ENCODE results near the gene TRIM25. TPM values are rescaled to one million over a fixed set of nuclear protein-coding genes. Genes with fewer than 3 reads are reported as not detected.

The TRIM25 gene
- total and polyA plus RNA-seq, 2 donors, result 14.9 to 18.2 TPM

GRCh38 chr17:56891751-56892150 lies 22.1 kb downstream of the TRIM25 start:
- DNase-seq (ENCODE audit: low read depth in 6 of 9, low spot score in 9 of 9), result no peak
- Histone ChIP-seq H3K9me3 (ENCODE audit: control insufficient read depth in 2 of 2, insufficient read depth in 1 of 2, low read length in 1 of 2) (peaks cover 8 to 13% of the 10 kb centered on the region in 2 donors), H3K4me3 (ENCODE audit: low read length in 2 of 2) (no peak overlapping the region), H3K27me3 (ENCODE audit: control insufficient read depth in 2 of 2, insufficient read depth in 1 of 2, low read length in 1 of 2) (no peaks in the 10 kb centered on the region), H3K27ac (ENCODE audit: low read depth in 1 of 2, low read length in 1 of 2) (no peak overlapping the region), H3K4me1 (ENCODE audit: control insufficient read depth in 2 of 2, insufficient read depth in 2 of 2, low read length in 2 of 2) (no peaks in the 10 kb centered on the region), H3K36me3 (ENCODE audit: control insufficient read depth in 2 of 2, insufficient read depth in 2 of 2, low read length in 1 of 2) (peaks cover 75 to 96% of the 10 kb centered on the region in 2 donors)
- 97% methylated on average over 16 of the region's 16 CpGs for WGBS

GRCh38 chr17:56890906-56891674 lies 22.8 kb downstream of the TRIM25 start:
- DNase-seq (ENCODE audit: low read depth in 6 of 9, low spot score in 9 of 9), result no peak
- H3K27me3 ChIP-seq (ENCODE audit: control insufficient read depth in 2 of 2, insufficient read depth in 1 of 2, low read length in 1 of 2), result no peaks in the 10 kb centered on the region
- no peak overlapping the region for H3K27ac ChIP-seq (ENCODE audit: low read depth in 1 of 2, low read length in 1 of 2)
- H3K36me3 ChIP-seq (ENCODE audit: control insufficient read depth in 2 of 2, insufficient read depth in 2 of 2, low read length in 1 of 2), result peaks cover 70 to 89% of the 10 kb centered on the region in 2 donors
- H3K4me1 ChIP-seq (ENCODE audit: control insufficient read depth in 2 of 2, insufficient read depth in 2 of 2, low read length in 2 of 2), result no peaks in the 10 kb centered on the region
- H3K9me3 ChIP-seq (ENCODE audit: control insufficient read depth in 2 of 2, insufficient read depth in 1 of 2, low read length in 1 of 2), result peaks cover 8 to 13% of the 10 kb centered on the region in 2 donors
- 96% methylated on average over 7 of the region's 7 CpGs for WGBS
- no peak overlapping the region for H3K4me3 ChIP-seq (ENCODE audit: low read length in 2 of 2)

GRCh38 chr17:56890390-56890789 lies 23.5 kb downstream of the TRIM25 start:
- no peaks in the 10 kb centered on the region for H3K27me3 ChIP-seq (ENCODE audit: control insufficient read depth in 2 of 2, insufficient read depth in 1 of 2, low read length in 1 of 2)
- H3K27ac ChIP-seq (ENCODE audit: low read depth in 1 of 2, low read length in 1 of 2), result no peak overlapping the region
- H3K36me3 ChIP-seq (ENCODE audit: control insufficient read depth in 2 of 2, insufficient read depth in 2 of 2, low read length in 1 of 2), result peaks cover 66 to 82% of the 10 kb centered on the region in 2 donors
- over 99% methylated on average over 6 of the region's 6 CpGs for WGBS
- H3K4me1 ChIP-seq (ENCODE audit: control insufficient read depth in 2 of 2, insufficient read depth in 2 of 2, low read length in 2 of 2), result no peaks in the 10 kb centered on the region
- peaks cover 8 to 13% of the 10 kb centered on the region in 2 donors for H3K9me3 ChIP-seq (ENCODE audit: control insufficient read depth in 2 of 2, insufficient read depth in 1 of 2, low read length in 1 of 2)
- no peak for DNase-seq (ENCODE audit: low read depth in 6 of 9, low spot score in 9 of 9)
- H3K4me3 ChIP-seq (ENCODE audit: low read length in 2 of 2), result no peak overlapping the region

GRCh38 chr17:56887552-56888467 lies 26.0 kb downstream of the TRIM25 start:
- Histone ChIP-seq H3K27me3 (ENCODE audit: control insufficient read depth in 2 of 2, insufficient read depth in 1 of 2, low read length in 1 of 2) (no peaks in the 10 kb centered on the region), H3K36me3 (ENCODE audit: control insufficient read depth in 2 of 2, insufficient read depth in 2 of 2, low read length in 1 of 2) (peaks cover 42 to 62% of the 10 kb centered on the region in 2 donors), H3K4me3 (ENCODE audit: low read length in 2 of 2) (no peak overlapping the region), H3K4me1 (ENCODE audit: control insufficient read depth in 2 of 2, insufficient read depth in 2 of 2, low read length in 2 of 2) (no peaks in the 10 kb centered on the region), H3K27ac (ENCODE audit: low read depth in 1 of 2, low read length in 1 of 2) (no peak overlapping the region), H3K9me3 (ENCODE audit: control insufficient read depth in 2 of 2, insufficient read depth in 1 of 2, low read length in 1 of 2) (peaks cover 8 to 13% of the 10 kb centered on the region in 2 donors)
- over 99% methylated on average over 9 of the region's 9 CpGs for WGBS
- no peak for DNase-seq (ENCODE audit: low read depth in 6 of 9, low spot score in 9 of 9)

- peaks cover 37 to 55% of the 10 kb centered on the region in 2 donors for H3K36me3 ChIP-seq (ENCODE audit: control insufficient read depth in 2 of 2, insufficient read depth in 2 of 2, low read length in 1 of 2)
- no peaks in the 10 kb centered on the region for H3K4me1 ChIP-seq (ENCODE audit: control insufficient read depth in 2 of 2, insufficient read depth in 2 of 2, low read length in 2 of 2)
- no peaks in the 10 kb centered on the region for H3K27me3 ChIP-seq (ENCODE audit: control insufficient read depth in 2 of 2, insufficient read depth in 1 of 2, low read length in 1 of 2)
- no peak overlapping the region for H3K27ac ChIP-seq (ENCODE audit: low read depth in 1 of 2, low read length in 1 of 2)
- WGBS, result 98% methylated on average over 5 of the region's 5 CpGs
- DNase-seq (ENCODE audit: low read depth in 6 of 9, low spot score in 9 of 9), result no peak
- no peak overlapping the region for H3K4me3 ChIP-seq (ENCODE audit: low read length in 2 of 2)
- H3K9me3 ChIP-seq (ENCODE audit: control insufficient read depth in 2 of 2, insufficient read depth in 1 of 2, low read length in 1 of 2), result peaks cover 8 to 13% of the 10 kb centered on the region in 2 donors
These were observed 26.7 kb downstream of the TRIM25 start for GRCh38 chr17:56887105-56887504.

GRCh38 chr17:56886288-56886731 lies 27.5 kb downstream of the TRIM25 start:
- Histone ChIP-seq H3K4me1 (ENCODE audit: control insufficient read depth in 2 of 2, insufficient read depth in 2 of 2, low read length in 2 of 2) (no peaks in the 10 kb centered on the region), H3K4me3 (ENCODE audit: low read length in 2 of 2) (no peak overlapping the region), H3K27me3 (ENCODE audit: control insufficient read depth in 2 of 2, insufficient read depth in 1 of 2, low read length in 1 of 2) (no peaks in the 10 kb centered on the region), H3K9me3 (ENCODE audit: control insufficient read depth in 2 of 2, insufficient read depth in 1 of 2, low read length in 1 of 2) (peaks cover 8 to 13% of the 10 kb centered on the region in 2 donors), H3K36me3 (ENCODE audit: control insufficient read depth in 2 of 2, insufficient read depth in 2 of 2, low read length in 1 of 2) (peaks cover 30 to 47% of the 10 kb centered on the region in 2 donors), H3K27ac (ENCODE audit: low read depth in 1 of 2, low read length in 1 of 2) (no peak overlapping the region)
- no peak for DNase-seq (ENCODE audit: low read depth in 6 of 9, low spot score in 9 of 9)
- WGBS, result 95% methylated on average over 2 of the region's 2 CpGs

GRCh38 chr17:56885312-56885657 lies 28.6 kb downstream of the TRIM25 start:
- Histone ChIP-seq H3K27me3 (ENCODE audit: control insufficient read depth in 2 of 2, insufficient read depth in 1 of 2, low read length in 1 of 2) (no peaks in the 10 kb centered on the region), H3K4me3 (ENCODE audit: low read length in 2 of 2) (no peak overlapping the region), H3K4me1 (ENCODE audit: control insufficient read depth in 2 of 2, insufficient read depth in 2 of 2, low read length in 2 of 2) (no peaks in the 10 kb centered on the region), H3K9me3 (ENCODE audit: control insufficient read depth in 2 of 2, insufficient read depth in 1 of 2, low read length in 1 of 2) (peaks cover 8 to 13% of the 10 kb centered on the region in 2 donors), H3K36me3 (ENCODE audit: control insufficient read depth in 2 of 2, insufficient read depth in 2 of 2, low read length in 1 of 2) (peaks cover 20 to 37% of the 10 kb centered on the region in 2 donors), H3K27ac (ENCODE audit: low read depth in 1 of 2, low read length in 1 of 2) (no peak overlapping the region)
- 95% methylated on average over 2 of the region's 2 CpGs for WGBS
- no peak for DNase-seq (ENCODE audit: low read depth in 6 of 9, low spot score in 9 of 9)

- no peak for DNase-seq (ENCODE audit: low read depth in 6 of 9, low spot score in 9 of 9)
- 97% methylated on average over 6 of the region's 6 CpGs for whole genome bisulfite sequencing
- Histone ChIP-seq H3K9me3 (ENCODE audit: control insufficient read depth in 2 of 2, insufficient read depth in 1 of 2, low read length in 1 of 2) (peaks cover 8 to 13% of the 10 kb centered on the region in 2 donors), H3K4me1 (ENCODE audit: control insufficient read depth in 2 of 2, insufficient read depth in 2 of 2, low read length in 2 of 2) (no peaks in the 10 kb centered on the region), H3K4me3 (ENCODE audit: low read length in 2 of 2) (no peak overlapping the region), H3K36me3 (ENCODE audit: control insufficient read depth in 2 of 2, insufficient read depth in 2 of 2, low read length in 1 of 2) (peaks cover 15 to 31% of the 10 kb centered on the region in 2 donors), H3K27ac (ENCODE audit: low read depth in 1 of 2, low read length in 1 of 2) (no peak overlapping the region), H3K27me3 (ENCODE audit: control insufficient read depth in 2 of 2, insufficient read depth in 1 of 2, low read length in 1 of 2) (no peaks in the 10 kb centered on the region)
These were observed 29.2 kb downstream of the TRIM25 start for GRCh38 chr17:56884483-56885311.
